ENCODE measurements around the gene PBRM1.

PBRM1 gene

DNA sequence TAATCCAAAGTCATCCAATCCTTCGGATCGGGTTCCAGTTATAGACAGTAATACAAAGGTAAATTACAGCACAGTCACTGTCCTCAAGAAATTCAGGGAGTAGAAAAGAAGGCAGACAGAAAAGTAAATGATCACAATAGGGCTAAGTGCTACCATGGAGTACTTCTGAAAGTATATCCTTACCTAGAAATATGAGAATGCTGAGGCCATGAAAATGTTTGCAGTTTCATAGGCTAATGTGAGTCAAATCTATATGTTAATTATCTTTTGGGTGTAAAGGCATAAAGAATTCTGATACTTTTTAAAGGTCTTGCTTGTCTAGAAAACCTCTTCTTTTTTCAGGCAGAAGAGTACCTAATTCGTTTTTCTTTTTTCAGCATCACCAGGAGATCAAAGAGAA is 29.8 kb downstream of the PBRM1 start:
- TF ChIP-seq ZFX (IDR thresholded peaks at IDR 0.05; ENCODE audit: borderline replicate concordance): no peak
- TF ChIP-seq, protein P1, sequence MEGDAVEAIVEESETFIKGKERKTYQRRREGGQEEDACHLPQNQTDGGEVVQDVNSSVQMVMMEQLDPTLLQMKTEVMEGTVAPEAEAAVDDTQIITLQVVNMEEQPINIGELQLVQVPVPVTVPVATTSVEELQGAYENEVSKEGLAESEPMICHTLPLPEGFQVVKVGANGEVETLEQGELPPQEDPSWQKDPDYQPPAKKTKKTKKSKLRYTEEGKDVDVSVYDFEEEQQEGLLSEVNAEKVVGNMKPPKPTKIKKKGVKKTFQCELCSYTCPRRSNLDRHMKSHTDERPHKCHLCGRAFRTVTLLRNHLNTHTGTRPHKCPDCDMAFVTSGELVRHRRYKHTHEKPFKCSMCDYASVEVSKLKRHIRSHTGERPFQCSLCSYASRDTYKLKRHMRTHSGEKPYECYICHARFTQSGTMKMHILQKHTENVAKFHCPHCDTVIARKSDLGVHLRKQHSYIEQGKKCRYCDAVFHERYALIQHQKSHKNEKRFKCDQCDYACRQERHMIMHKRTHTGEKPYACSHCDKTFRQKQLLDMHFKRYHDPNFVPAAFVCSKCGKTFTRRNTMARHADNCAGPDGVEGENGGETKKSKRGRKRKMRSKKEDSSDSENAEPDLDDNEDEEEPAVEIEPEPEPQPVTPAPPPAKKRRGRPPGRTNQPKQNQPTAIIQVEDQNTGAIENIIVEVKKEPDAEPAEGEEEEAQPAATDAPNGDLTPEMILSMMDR (IDR thresholded peaks at IDR 0.05): no peak
- H3K27ac ChIP-seq: no peak overlapping the region

GRCh38 chr3:52651592-52651991 is 34.1 kb downstream of the PBRM1 start:
- no peak overlapping the region for H3K27ac ChIP-seq
- TF ChIP-seq ZFX (IDR thresholded peaks at IDR 0.05; ENCODE audit: borderline replicate concordance): no peak
- TF ChIP-seq, protein P1 (IDR thresholded peaks at IDR 0.05): no peak

DNA sequence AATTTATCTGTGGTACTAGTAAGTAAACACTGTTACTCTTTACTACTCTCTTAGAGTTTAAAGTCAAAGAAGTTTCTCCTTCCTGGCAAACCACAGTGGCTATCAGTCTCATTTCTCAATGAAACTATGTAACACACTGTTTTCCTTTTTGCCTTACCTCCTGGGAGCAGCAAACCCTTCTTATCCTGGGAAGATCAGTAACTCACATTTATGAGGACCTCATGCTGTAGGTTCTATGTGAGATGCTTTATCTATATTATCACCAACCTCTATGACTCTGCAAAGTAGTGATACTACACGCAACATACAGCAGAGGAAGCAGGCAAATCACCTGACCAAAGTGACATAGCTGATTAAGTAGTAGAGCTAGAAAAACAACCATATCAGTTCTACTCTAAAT is 35.3 kb downstream of the PBRM1 start:
- no peak overlapping the region for H3K27ac ChIP-seq
- no peak for TF ChIP-seq ZFX (IDR thresholded peaks at IDR 0.05; ENCODE audit: borderline replicate concordance)
- TF ChIP-seq, protein P1 (IDR thresholded peaks at IDR 0.05): no peak

DNA sequence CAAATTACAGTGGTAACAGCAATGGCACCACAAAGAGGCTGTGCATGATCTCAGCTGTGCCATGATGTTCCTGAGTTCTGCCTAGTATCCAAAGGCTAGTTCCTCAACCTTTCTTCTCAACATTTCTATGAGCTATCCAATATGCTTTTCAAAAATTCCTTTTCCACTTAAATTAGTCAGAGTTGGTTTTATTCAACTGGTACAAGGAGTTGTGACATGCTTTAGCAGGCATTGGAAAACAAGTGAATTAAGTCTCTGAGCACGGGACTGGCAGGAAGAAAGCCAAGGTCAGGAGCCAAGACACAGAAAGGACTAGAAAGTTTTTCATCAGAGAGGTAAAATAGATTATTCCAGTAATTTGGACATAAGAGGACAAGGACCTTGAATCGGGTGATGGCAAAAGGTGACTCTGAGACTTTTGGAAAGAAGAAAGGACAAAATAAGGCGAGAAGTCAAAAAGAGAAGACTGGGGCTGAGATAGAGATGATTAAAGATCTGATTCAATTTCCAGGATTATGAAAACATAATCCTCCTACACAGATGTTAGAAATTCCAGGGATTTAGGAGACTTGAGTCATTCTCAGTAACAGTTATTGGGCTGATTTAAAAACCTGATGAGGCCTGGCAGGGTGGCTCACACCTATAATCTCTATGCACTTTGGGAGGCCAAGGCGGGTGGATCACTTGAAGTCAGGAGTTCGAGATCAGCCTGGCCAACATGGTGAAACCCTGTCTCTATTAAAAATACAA is 36.1 kb downstream of the PBRM1 start:
- no peak overlapping the region for H3K27ac ChIP-seq

GRCh38 chr3:52645549-52645948 is 40.2 kb downstream of the PBRM1 start:
- no peak overlapping the region for H3K27ac ChIP-seq
- TF ChIP-seq, protein P1 (IDR thresholded peaks at IDR 0.05): no peak
- no peak for TF ChIP-seq ZFX (IDR thresholded peaks at IDR 0.05; ENCODE audit: borderline replicate concordance)

More for the DNA sequence above, 36.1 kb downstream of the PBRM1 start:
- TF ChIP-seq ZFX (IDR thresholded peaks at IDR 0.05; ENCODE audit: borderline replicate concordance): no peak
- TF ChIP-seq, protein P1 (IDR thresholded peaks at IDR 0.05): no peak

DNA sequence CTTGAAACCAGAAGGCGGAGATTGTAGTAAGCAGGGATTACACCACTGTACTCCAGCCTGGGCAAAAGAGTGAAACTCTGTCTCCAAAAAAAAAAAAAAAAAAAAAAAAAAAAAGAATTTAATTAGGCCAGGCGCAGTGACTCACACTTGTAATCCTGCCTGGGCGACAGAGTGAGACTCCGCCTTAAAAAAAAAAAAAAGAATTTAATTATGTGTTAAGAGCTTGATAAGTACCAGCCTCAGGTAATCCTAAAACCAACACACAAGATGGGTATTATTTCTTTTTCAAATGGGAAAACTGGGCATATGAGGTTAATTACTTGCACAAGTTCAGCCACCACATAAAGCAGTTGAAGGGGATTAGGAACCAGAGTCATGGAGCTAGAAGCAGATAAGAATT is 49.0 kb downstream of the PBRM1 start:
- H3K27ac ChIP-seq: no peak overlapping the region
- no peak for TF ChIP-seq ZFX (IDR thresholded peaks at IDR 0.05; ENCODE audit: borderline replicate concordance)
- TF ChIP-seq, protein P1 (IDR thresholded peaks at IDR 0.05): no peak

DNA sequence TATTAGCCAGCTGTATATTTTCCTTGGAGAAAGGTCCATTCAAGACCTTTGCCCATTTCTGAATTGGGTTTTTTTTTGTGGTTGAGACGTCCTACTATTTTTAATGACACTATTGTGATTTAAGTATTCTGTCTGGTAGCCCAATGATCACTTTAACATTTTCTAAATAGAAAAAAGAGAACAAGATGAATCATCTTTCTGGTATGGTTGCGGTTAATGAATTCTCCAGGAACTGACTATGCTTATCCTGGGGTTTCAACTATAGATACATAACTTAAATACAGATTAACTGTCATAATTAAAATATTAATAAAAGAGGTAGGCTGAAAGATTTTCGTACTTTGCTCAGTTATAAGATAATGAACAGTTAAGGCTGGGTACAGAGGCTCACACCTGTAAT is 51.9 kb downstream of the PBRM1 start:
- no peak overlapping the region for H3K27ac ChIP-seq
- TF ChIP-seq ZFX (IDR thresholded peaks at IDR 0.05; ENCODE audit: borderline replicate concordance): no peak

DNA sequence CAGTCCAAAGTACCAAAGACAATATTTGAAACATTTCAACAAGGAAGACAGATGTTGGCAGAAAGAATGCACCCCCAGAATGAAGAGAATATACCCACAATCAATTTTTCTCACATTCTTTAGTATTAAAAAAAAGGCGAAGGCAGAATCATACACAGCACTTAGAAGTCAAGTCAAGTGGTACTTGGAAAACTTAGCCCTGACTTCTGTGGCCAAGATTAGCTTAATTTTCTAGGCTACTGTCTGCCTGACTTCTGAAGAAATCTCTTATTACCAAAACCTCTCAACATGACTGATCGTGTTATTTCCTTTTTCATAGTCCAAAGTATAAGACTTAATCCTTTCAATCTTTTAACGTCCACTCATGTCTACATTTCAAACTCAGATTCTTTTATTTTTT is 60.7 kb downstream of the PBRM1 start:
- H3K27ac ChIP-seq: no peak overlapping the region

More for the DNA sequence above, 60.7 kb downstream of the PBRM1 start:
- TF ChIP-seq, protein P1 (IDR thresholded peaks at IDR 0.05): no peak
- no peak for TF ChIP-seq ZFX (IDR thresholded peaks at IDR 0.05; ENCODE audit: borderline replicate concordance)

Measured in 22Rv1 (cell line).